HepG2 (cell line): ENCODE results near the gene IGFBP6. TPM values are rescaled to one million over a fixed set of nuclear protein-coding genes. Genes with fewer than 3 reads are reported as not detected.

Experiments
- ATM ChIP-seq: fragments of 450-650 bp; IDR thresholded peaks from 2 replicates; pipeline ENCODE4 v1.7.1; 2017; ENCODE audit warnings: mild to moderate bottlenecking, borderline replicate concordance
- GATAD2A ChIP-seq: IDR thresholded peaks from 2 replicates; pipeline ENCODE4 v1.6.1; 2016
- HNF4G ChIP-seq, 2 experiments: sonication (generic) in 1 of 2; formaldehyde crosslinking in 1 of 2; IDR thresholded peaks; 2 replicates each; pipeline versions ENCODE4 v1.4.0 to v1.6.1; 2011 to 2020; ENCODE audit warnings: borderline replicate concordance in 2 of 2, low read depth in 2 of 2, mild to moderate bottlenecking in 2 of 2, low read length in 1 of 2, missing genetic modification reagents in 1 of 2, moderate library complexity in 1 of 2
- HOXA9 ChIP-seq: sonication (generic); formaldehyde crosslinking; IDR thresholded peaks from 2 replicates; pipeline ENCODE4 v1.8.1; 2022; ENCODE audit warnings: missing genetic modification reagents, mild to moderate bottlenecking, moderate library complexity, borderline replicate concordance
- IRX3 ChIP-seq: sonication (generic); formaldehyde crosslinking; IDR thresholded peaks from 2 replicates; pipeline ENCODE4 v1.8.1; 2023; ENCODE audit warnings: mild to moderate bottlenecking, low read depth, missing genetic modification reagents, borderline replicate concordance
- KLF11 ChIP-seq: IDR thresholded peaks from 2 replicates; pipeline ENCODE4 v1.6.1; 2016; ENCODE audit warnings: missing compliant biosample characterization
- MXD4 ChIP-seq: IDR thresholded peaks from 2 replicates; pipeline ENCODE4 v1.6.1; 2016; ENCODE audit warnings: mild to moderate bottlenecking, missing biosample characterization, missing genetic modification reagents
- NAIF1 ChIP-seq: sonication (generic); formaldehyde crosslinking; IDR thresholded peaks from 2 replicates; pipeline ENCODE4 v1.5.0; 2020; ENCODE audit warnings: mild to moderate bottlenecking, missing genetic modification reagents, borderline replicate concordance
- NR3C1 ChIP-seq: sonication (generic); formaldehyde crosslinking; IDR thresholded peaks from 2 replicates; pipeline ENCODE4 v1.4.0; 2020; ENCODE audit warnings: missing genetic modification reagents
- SIX4 ChIP-seq: sonication (generic); formaldehyde crosslinking; IDR thresholded peaks from 2 replicates; pipeline ENCODE4 v1.4.0; 2020; ENCODE audit warnings: missing genetic modification reagents
- ZNF274 ChIP-seq: sonication (generic); formaldehyde crosslinking; IDR thresholded peaks from 2 replicates; pipeline ENCODE4 v1.5.1; 2020; ENCODE audit warnings: mild to moderate bottlenecking, missing genetic modification reagents
- ZNF3 ChIP-seq: IDR thresholded peaks from 2 replicates; pipeline ENCODE4 v1.7.0; 2017; ENCODE audit warnings: inconsistent platforms
- ZNF720 ChIP-seq: sonication (generic); formaldehyde crosslinking; IDR thresholded peaks from 2 replicates; pipeline ENCODE4 v1.4.0; 2020; ENCODE audit warnings: missing genetic modification reagents
- ZNF83 ChIP-seq: sonication (generic); formaldehyde crosslinking; IDR thresholded peaks from 2 replicates; pipeline ENCODE4 v1.4.0; 2020; ENCODE audit warnings: missing genetic modification reagents, mild to moderate bottlenecking, borderline replicate concordance
- polyA plus RNA-seq, 8 experiments: library from polyadenylated mRNA; depleted of rRNA in 3 of 8; stranded (reverse) in 7 of 8; unstranded in 1 of 8; fragments of >200 nt; fragmentation: Illumina TruSeq in 4 of 8; extraction: Trizol in 4 of 8; gene quantifications; 2 replicates each; pipeline versions ENCODE4 v1.2.1 to v1.2.3, GENCODE V29; 2011 to 2016; ENCODE audit warnings: low read depth in 4 of 8, missing spikeins in 1 of 8, mixed read lengths in 1 of 8; ENCODE audit not compliant: insufficient read depth in 1 of 8
- total RNA-seq, 5 experiments: library from RNA; depleted of rRNA; stranded (reverse); fragments of >200 nt; fragmentation: Illumina TruSeq; extraction: Trizol; gene quantifications; 2 replicates each; pipeline ENCODE4 v1.2.3, GENCODE V29; 2016; ENCODE audit warnings: low read depth in 1 of 5
- TF ChIP-seq, protein P1 (sequence below): sonication (generic); formaldehyde crosslinking; IDR thresholded peaks from 2 replicates; pipeline ENCODE4 v1.9.0; 2021; ENCODE audit warnings: mild to moderate bottlenecking, missing genetic modification reagents
- TF ChIP-seq, protein P2 (sequence below): sonication (generic); formaldehyde crosslinking; IDR thresholded peaks from 2 replicates; pipeline ENCODE4 v1.4.0; 2020; ENCODE audit warnings: missing genetic modification reagents, borderline replicate concordance
- TF ChIP-seq, protein P3 (sequence below): sonication (generic); formaldehyde crosslinking; IDR thresholded peaks from 2 replicates; pipeline ENCODE4 v1.8.1; 2022; ENCODE audit warnings: mild to moderate bottlenecking, missing genetic modification reagents

IGFBP6 gene
- total and polyA plus RNA-seq, 2 of the 13 experiments (the other 11 are each of a cell fraction or from before 2014, with no cell fraction given) = 3.9 to 25.2 TPM

DNA sequence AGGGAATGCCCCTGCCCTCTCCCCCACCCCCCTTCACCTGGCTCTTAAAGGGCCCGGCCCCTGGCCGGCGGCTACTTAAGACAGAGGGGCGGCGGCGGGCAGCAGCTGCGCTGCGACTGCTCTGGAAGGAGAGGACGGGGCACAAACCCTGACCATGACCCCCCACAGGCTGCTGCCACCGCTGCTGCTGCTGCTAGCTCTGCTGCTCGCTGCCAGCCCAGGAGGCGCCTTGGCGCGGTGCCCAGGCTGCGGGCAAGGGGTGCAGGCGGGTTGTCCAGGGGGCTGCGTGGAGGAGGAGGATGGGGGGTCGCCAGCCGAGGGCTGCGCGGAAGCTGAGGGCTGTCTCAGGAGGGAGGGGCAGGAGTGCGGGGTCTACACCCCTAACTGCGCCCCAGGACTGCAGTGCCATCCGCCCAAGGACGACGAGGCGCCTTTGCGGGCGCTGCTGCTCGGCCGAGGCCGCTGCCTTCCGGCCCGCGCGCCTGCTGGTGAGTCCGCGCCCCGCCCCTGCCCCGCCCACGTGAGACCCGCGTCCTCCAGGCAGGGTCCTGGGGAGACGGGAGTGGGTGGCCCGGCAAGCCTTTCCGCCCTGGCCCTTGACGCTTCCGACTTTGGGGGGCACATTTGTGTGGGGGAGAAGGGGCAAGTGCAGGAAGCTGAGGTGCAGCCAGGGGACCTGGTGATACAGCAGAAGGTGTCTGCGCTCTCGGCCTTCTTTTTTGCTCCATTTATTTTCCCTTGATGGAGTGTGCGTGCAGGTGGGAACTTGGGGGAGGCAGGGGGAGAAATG lies at the start of gene IGFBP6 (continued):
- TF ChIP-seq, protein P1, sequence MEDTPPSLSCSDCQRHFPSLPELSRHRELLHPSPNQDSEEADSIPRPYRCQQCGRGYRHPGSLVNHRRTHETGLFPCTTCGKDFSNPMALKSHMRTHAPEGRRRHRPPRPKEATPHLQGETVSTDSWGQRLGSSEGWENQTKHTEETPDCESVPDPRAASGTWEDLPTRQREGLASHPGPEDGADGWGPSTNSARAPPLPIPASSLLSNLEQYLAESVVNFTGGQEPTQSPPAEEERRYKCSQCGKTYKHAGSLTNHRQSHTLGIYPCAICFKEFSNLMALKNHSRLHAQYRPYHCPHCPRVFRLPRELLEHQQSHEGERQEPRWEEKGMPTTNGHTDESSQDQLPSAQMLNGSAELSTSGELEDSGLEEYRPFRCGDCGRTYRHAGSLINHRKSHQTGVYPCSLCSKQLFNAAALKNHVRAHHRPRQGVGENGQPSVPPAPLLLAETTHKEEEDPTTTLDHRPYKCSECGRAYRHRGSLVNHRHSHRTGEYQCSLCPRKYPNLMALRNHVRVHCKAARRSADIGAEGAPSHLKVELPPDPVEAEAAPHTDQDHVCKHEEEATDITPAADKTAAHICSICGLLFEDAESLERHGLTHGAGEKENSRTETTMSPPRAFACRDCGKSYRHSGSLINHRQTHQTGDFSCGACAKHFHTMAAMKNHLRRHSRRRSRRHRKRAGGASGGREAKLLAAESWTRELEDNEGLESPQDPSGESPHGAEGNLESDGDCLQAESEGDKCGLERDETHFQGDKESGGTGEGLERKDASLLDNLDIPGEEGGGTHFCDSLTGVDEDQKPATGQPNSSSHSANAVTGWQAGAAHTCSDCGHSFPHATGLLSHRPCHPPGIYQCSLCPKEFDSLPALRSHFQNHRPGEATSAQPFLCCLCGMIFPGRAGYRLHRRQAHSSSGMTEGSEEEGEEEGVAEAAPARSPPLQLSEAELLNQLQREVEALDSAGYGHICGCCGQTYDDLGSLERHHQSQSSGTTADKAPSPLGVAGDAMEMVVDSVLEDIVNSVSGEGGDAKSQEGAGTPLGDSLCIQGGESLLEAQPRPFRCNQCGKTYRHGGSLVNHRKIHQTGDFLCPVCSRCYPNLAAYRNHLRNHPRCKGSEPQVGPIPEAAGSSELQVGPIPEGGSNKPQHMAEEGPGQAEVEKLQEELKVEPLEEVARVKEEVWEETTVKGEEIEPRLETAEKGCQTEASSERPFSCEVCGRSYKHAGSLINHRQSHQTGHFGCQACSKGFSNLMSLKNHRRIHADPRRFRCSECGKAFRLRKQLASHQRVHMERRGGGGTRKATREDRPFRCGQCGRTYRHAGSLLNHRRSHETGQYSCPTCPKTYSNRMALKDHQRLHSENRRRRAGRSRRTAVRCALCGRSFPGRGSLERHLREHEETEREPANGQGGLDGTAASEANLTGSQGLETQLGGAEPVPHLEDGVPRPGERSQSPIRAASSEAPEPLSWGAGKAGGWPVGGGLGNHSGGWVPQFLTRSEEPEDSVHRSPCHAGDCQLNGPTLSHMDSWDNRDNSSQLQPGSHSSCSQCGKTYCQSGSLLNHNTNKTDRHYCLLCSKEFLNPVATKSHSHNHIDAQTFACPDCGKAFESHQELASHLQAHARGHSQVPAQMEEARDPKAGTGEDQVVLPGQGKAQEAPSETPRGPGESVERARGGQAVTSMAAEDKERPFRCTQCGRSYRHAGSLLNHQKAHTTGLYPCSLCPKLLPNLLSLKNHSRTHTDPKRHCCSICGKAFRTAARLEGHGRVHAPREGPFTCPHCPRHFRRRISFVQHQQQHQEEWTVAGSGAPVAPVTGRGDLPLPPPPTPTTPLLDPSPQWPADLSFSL (CRISPR knock-in tag) = no peak
- TF ChIP-seq, protein P2, sequence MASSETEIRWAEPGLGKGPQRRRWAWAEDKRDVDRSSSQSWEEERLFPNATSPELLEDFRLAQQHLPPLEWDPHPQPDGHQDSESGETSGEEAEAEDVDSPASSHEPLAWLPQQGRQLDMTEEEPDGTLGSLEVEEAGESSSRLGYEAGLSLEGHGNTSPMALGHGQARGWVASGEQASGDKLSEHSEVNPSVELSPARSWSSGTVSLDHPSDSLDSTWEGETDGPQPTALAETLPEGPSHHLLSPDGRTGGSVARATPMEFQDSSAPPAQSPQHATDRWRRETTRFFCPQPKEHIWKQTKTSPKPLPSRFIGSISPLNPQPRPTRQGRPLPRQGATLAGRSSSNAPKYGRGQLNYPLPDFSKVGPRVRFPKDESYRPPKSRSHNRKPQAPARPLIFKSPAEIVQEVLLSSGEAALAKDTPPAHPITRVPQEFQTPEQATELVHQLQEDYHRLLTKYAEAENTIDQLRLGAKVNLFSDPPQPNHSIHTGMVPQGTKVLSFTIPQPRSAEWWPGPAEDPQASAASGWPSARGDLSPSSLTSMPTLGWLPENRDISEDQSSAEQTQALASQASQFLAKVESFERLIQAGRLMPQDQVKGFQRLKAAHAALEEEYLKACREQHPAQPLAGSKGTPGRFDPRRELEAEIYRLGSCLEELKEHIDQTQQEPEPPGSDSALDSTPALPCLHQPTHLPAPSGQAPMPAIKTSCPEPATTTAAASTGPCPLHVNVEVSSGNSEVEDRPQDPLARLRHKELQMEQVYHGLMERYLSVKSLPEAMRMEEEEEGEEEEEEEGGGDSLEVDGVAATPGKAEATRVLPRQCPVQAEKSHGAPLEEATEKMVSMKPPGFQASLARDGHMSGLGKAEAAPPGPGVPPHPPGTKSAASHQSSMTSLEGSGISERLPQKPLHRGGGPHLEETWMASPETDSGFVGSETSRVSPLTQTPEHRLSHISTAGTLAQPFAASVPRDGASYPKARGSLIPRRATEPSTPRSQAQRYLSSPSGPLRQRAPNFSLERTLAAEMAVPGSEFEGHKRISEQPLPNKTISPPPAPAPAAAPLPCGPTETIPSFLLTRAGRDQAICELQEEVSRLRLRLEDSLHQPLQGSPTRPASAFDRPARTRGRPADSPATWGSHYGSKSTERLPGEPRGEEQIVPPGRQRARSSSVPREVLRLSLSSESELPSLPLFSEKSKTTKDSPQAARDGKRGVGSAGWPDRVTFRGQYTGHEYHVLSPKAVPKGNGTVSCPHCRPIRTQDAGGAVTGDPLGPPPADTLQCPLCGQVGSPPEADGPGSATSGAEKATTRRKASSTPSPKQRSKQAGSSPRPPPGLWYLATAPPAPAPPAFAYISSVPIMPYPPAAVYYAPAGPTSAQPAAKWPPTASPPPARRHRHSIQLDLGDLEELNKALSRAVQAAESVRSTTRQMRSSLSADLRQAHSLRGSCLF (CRISPR knock-in tag) = no peak
- TF ChIP-seq GATAD2A (CRISPR knock-in tag) (no peak), ZNF83 (CRISPR knock-in tag) (peak; percentile 38; the same call in 1 of the 2 replicates), ZNF274 (CRISPR knock-in tag) (no peak), ZNF3 (no peak), ZNF720 (no peak), SIX4 (no peak), HNF4G (IDR thresholded peaks at IDR 0.05; ENCODE audit: borderline replicate concordance, low read depth, low read length) (no peak), HNF4G (CRISPR knock-in tag; IDR thresholded peaks at IDR 0.05; ENCODE audit: borderline replicate concordance, low read depth) (no peak), KLF11 (CRISPR knock-in tag) (no peak), HOXA9 (CRISPR knock-in tag) (no peak), IRX3 (no peak), ATM (no peak), NAIF1 (no peak), NR3C1 (CRISPR knock-in tag) (no peak), MXD4 (CRISPR knock-in tag) (0 out of 2 replicates have a peak, but pooled peaks have one; percentile 28)
- TF ChIP-seq, protein P3, sequence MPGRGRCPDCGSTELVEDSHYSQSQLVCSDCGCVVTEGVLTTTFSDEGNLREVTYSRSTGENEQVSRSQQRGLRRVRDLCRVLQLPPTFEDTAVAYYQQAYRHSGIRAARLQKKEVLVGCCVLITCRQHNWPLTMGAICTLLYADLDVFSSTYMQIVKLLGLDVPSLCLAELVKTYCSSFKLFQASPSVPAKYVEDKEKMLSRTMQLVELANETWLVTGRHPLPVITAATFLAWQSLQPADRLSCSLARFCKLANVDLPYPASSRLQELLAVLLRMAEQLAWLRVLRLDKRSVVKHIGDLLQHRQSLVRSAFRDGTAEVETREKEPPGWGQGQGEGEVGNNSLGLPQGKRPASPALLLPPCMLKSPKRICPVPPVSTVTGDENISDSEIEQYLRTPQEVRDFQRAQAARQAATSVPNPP (CRISPR knock-in tag) = no peak
